ENCODE data around the gene UMAD1.
"Not testable (repeated sequence)": the region's sequence is repeated elsewhere in the genome, so short reads cannot be mapped to it uniquely, and the experiment has no call there.

The UMAD1 gene

GRCh38 chr7:7816816-7817536 is 176.4 kb downstream of the UMAD1 start:
- no peak overlapping the region for H3K27ac ChIP-seq (replicated peaks)
- TF ChIP-seq REST (IDR thresholded peaks at IDR 0.05; ENCODE audit: insufficient replicate concordance, low read depth) = no peak
- TF ChIP-seq SPI1 (IDR thresholded peaks at IDR 0.05; ENCODE audit: borderline replicate concordance, low read depth) = no peak
- TF ChIP-seq CTCF (IDR thresholded peaks at IDR 0.05; ENCODE audit: insufficient read depth, low read length) = no peak
- TF ChIP-seq GABPA (IDR thresholded peaks at IDR 0.05; ENCODE audit: low read depth) = no peak
- TF ChIP-seq POLR2AphosphoS5 (IDR thresholded peaks at IDR 0.05; ENCODE audit: low read depth) = no peak
- no peaks in the 10 kb centered on the region for H3K27me3 ChIP-seq (ENCODE audit: insufficient read depth, poor library complexity, severe bottlenecking)
- H3K4me3 ChIP-seq (replicated peaks; ENCODE audit: insufficient read depth, low read length) = no peak overlapping the region
- DNase-seq (ENCODE audit: low read depth in 1 of 2, low spot score in 1 of 2) = no peak

GRCh38 chr7:7817748-7818147 is 177.2 kb downstream of the UMAD1 start:
- no peak for TF ChIP-seq REST (IDR thresholded peaks at IDR 0.05; ENCODE audit: insufficient replicate concordance, low read depth)
- TF ChIP-seq GABPA (IDR thresholded peaks at IDR 0.05; ENCODE audit: low read depth) = no peak
- TF ChIP-seq SPI1 (IDR thresholded peaks at IDR 0.05; ENCODE audit: borderline replicate concordance, low read depth) = no peak
- TF ChIP-seq CTCF (IDR thresholded peaks at IDR 0.05; ENCODE audit: insufficient read depth, low read length) = no peak
- TF ChIP-seq POLR2AphosphoS5 (IDR thresholded peaks at IDR 0.05; ENCODE audit: low read depth) = no peak
- H3K27me3 ChIP-seq (ENCODE audit: insufficient read depth, poor library complexity, severe bottlenecking) = no peaks in the 10 kb centered on the region
- no peak for DNase-seq (ENCODE audit: low read depth in 1 of 2, low spot score in 1 of 2)
- no peak overlapping the region for H3K4me3 ChIP-seq (replicated peaks; ENCODE audit: insufficient read depth, low read length)
- H3K27ac ChIP-seq (replicated peaks) = no peak overlapping the region

- H3K4me3 ChIP-seq (replicated peaks; ENCODE audit: insufficient read depth, low read length); H3K27me3 ChIP-seq (ENCODE audit: insufficient read depth, poor library complexity, severe bottlenecking); H3K27ac ChIP-seq (replicated peaks); DNase-seq (ENCODE audit: low read depth in 1 of 2, low spot score in 1 of 2): not testable (repeated sequence)
Observed at GRCh38 chr7:7818179-7818578, 177.6 kb downstream of the UMAD1 start.

- Histone ChIP-seq H3K27me3 (ENCODE audit: insufficient read depth, poor library complexity, severe bottlenecking) (no peaks in the 10 kb centered on the region), H3K4me3 (replicated peaks; ENCODE audit: insufficient read depth, low read length) (no peak overlapping the region), H3K27ac (replicated peaks) (no peak overlapping the region)
- TF ChIP-seq CTCF (IDR thresholded peaks at IDR 0.05; ENCODE audit: insufficient read depth, low read length) = no peak
- no peak for TF ChIP-seq POLR2AphosphoS5 (IDR thresholded peaks at IDR 0.05; ENCODE audit: low read depth)
- TF ChIP-seq GABPA (IDR thresholded peaks at IDR 0.05; ENCODE audit: low read depth) = no peak
- DNase-seq (ENCODE audit: low read depth in 1 of 2, low spot score in 1 of 2) = no peak
Observed at GRCh38 chr7:7819442-7820247, 179.1 kb downstream of the UMAD1 start.

All from HL-60 (cell line).